ENCODE results near the gene IL1R1. TPM values are rescaled to one million over a fixed set of nuclear protein-coding genes. Genes with fewer than 3 reads are reported as not detected.

IL1R1 gene
- polyA plus RNA-seq, 4 donors = 2.9 to 36.7 (median 17.2) TPM

GRCh38 chr2:102200539-102200938, 58.0 kb downstream of the IL1R1 start:
- no peaks in the 10 kb centered on the region for H3K36me3 ChIP-seq (ENCODE audit: control insufficient read depth in 3 of 3, insufficient read depth in 2 of 3, low read depth in 1 of 3, low read length in 3 of 3)
- WGBS, 3 donors = 97 to 100% (median 100%) methylated on average over 1 of the region's 1 CpG
- H3K4me3 ChIP-seq (ENCODE audit: low read depth in 1 of 3, low read length in 3 of 3) = no peak overlapping the region
- no peaks in the 10 kb centered on the region for H3K4me1 ChIP-seq (ENCODE audit: control insufficient read depth in 3 of 3, insufficient read depth in 2 of 3, low read depth in 1 of 3, low read length in 2 of 3)
- H3K27me3 ChIP-seq (ENCODE audit: control insufficient read depth in 3 of 3, insufficient read depth in 3 of 3, low read length in 3 of 3) = no peaks in the 10 kb centered on the region
- no peak overlapping the region for H3K27ac ChIP-seq (ENCODE audit: low read depth in 1 of 3, low read length in 2 of 3)
- DNase-seq (no peak), FAIRE-seq (no peak)
- H3K9me3 ChIP-seq (ENCODE audit: control insufficient read depth in 2 of 2, insufficient read depth in 1 of 2, low read depth in 1 of 2, low read length in 1 of 2) = no peaks in the 10 kb centered on the region

- Histone ChIP-seq H3K4me1 (ENCODE audit: control insufficient read depth in 3 of 3, insufficient read depth in 2 of 3, low read depth in 1 of 3, low read length in 2 of 3) (no peaks in the 10 kb centered on the region), H3K9me3 (ENCODE audit: control insufficient read depth in 2 of 2, insufficient read depth in 1 of 2, low read depth in 1 of 2, low read length in 1 of 2) (no peaks in the 10 kb centered on the region), H3K27ac (ENCODE audit: low read depth in 1 of 3, low read length in 2 of 3) (no peak overlapping the region), H3K27me3 (ENCODE audit: control insufficient read depth in 3 of 3, insufficient read depth in 3 of 3, low read length in 3 of 3) (no peaks in the 10 kb centered on the region), H3K4me3 (ENCODE audit: low read depth in 1 of 3, low read length in 3 of 3) (no peak overlapping the region), H3K36me3 (ENCODE audit: control insufficient read depth in 3 of 3, insufficient read depth in 2 of 3, low read depth in 1 of 3, low read length in 3 of 3) (no peaks in the 10 kb centered on the region)
- no peak for DNase-seq
- FAIRE-seq = no peak
Observed at GRCh38 chr2:102204638-102205037, 62.1 kb downstream of the IL1R1 start.

GRCh38 chr2:102206666-102207341, 64.3 kb downstream of the IL1R1 start:
- FAIRE-seq = no peak
- H3K4me1 ChIP-seq (ENCODE audit: control insufficient read depth in 3 of 3, insufficient read depth in 2 of 3, low read depth in 1 of 3, low read length in 2 of 3) = no peaks in the 10 kb centered on the region
- no peaks in the 10 kb centered on the region for H3K27me3 ChIP-seq (ENCODE audit: control insufficient read depth in 3 of 3, insufficient read depth in 3 of 3, low read length in 3 of 3)
- no peaks in the 10 kb centered on the region for H3K36me3 ChIP-seq (ENCODE audit: control insufficient read depth in 3 of 3, insufficient read depth in 2 of 3, low read depth in 1 of 3, low read length in 3 of 3)
- no peaks in the 10 kb centered on the region for H3K9me3 ChIP-seq (ENCODE audit: control insufficient read depth in 2 of 2, insufficient read depth in 1 of 2, low read depth in 1 of 2, low read length in 1 of 2)
- 64 to 92% (median 83%) methylated on average over 5 of the region's 5 CpGs for WGBS, 3 donors
- H3K4me3 ChIP-seq (ENCODE audit: low read depth in 1 of 3, low read length in 3 of 3) = no peak overlapping the region
- no peak overlapping the region for H3K27ac ChIP-seq (ENCODE audit: low read depth in 1 of 3, low read length in 2 of 3)
- no peak for DNase-seq

- H3K27ac ChIP-seq (ENCODE audit: low read depth in 1 of 3, low read length in 2 of 3) = no peak overlapping the region
- H3K9me3 ChIP-seq (ENCODE audit: control insufficient read depth in 2 of 2, insufficient read depth in 1 of 2, low read depth in 1 of 2, low read length in 1 of 2) = no peaks in the 10 kb centered on the region
- DNase-seq (no peak), FAIRE-seq (no peak)
- no peaks in the 10 kb centered on the region for H3K36me3 ChIP-seq (ENCODE audit: control insufficient read depth in 3 of 3, insufficient read depth in 2 of 3, low read depth in 1 of 3, low read length in 3 of 3)
- no peaks in the 10 kb centered on the region for H3K4me1 ChIP-seq (ENCODE audit: control insufficient read depth in 3 of 3, insufficient read depth in 2 of 3, low read depth in 1 of 3, low read length in 2 of 3)
- no peaks in the 10 kb centered on the region for H3K27me3 ChIP-seq (ENCODE audit: control insufficient read depth in 3 of 3, insufficient read depth in 3 of 3, low read length in 3 of 3)
- no peak overlapping the region for H3K4me3 ChIP-seq (ENCODE audit: low read depth in 1 of 3, low read length in 3 of 3)
Observed at GRCh38 chr2:102208774-102209173, 66.2 kb downstream of the IL1R1 start.

GRCh38 chr2:102209474-102209873, 66.9 kb downstream of the IL1R1 start:
- no peak for FAIRE-seq
- Histone ChIP-seq H3K4me1 (ENCODE audit: control insufficient read depth in 3 of 3, insufficient read depth in 2 of 3, low read depth in 1 of 3, low read length in 2 of 3) (no peaks in the 10 kb centered on the region), H3K36me3 (ENCODE audit: control insufficient read depth in 3 of 3, insufficient read depth in 2 of 3, low read depth in 1 of 3, low read length in 3 of 3) (no peaks in the 10 kb centered on the region), H3K9me3 (ENCODE audit: control insufficient read depth in 2 of 2, insufficient read depth in 1 of 2, low read depth in 1 of 2, low read length in 1 of 2) (no peaks in the 10 kb centered on the region), H3K27ac (ENCODE audit: low read depth in 1 of 3, low read length in 2 of 3) (no peak overlapping the region), H3K27me3 (ENCODE audit: control insufficient read depth in 3 of 3, insufficient read depth in 3 of 3, low read length in 3 of 3) (no peaks in the 10 kb centered on the region), H3K4me3 (ENCODE audit: low read depth in 1 of 3, low read length in 3 of 3) (no peak overlapping the region)
- no peak for DNase-seq
- WGBS, 3 donors = 15 to 55% (median 31%) methylated on average over 1 of the region's 1 CpG

GRCh38 chr2:102217032-102217431, 74.5 kb downstream of the IL1R1 start:
- Histone ChIP-seq H3K27ac (ENCODE audit: low read depth in 1 of 3, low read length in 2 of 3) (no peak overlapping the region), H3K27me3 (ENCODE audit: control insufficient read depth in 3 of 3, insufficient read depth in 3 of 3, low read length in 3 of 3) (no peaks in the 10 kb centered on the region), H3K4me1 (ENCODE audit: control insufficient read depth in 3 of 3, insufficient read depth in 2 of 3, low read depth in 1 of 3, low read length in 2 of 3) (no peaks in the 10 kb centered on the region), H3K36me3 (ENCODE audit: control insufficient read depth in 3 of 3, insufficient read depth in 2 of 3, low read depth in 1 of 3, low read length in 3 of 3) (peaks cover 0 to 5% (median 0%) of the 10 kb centered on the region in 3 donors), H3K9me3 (ENCODE audit: control insufficient read depth in 2 of 2, insufficient read depth in 1 of 2, low read depth in 1 of 2, low read length in 1 of 2) (peaks cover 0 to 6% of the 10 kb centered on the region in 2 donors), H3K4me3 (ENCODE audit: low read depth in 1 of 3, low read length in 3 of 3) (no peak overlapping the region)
- FAIRE-seq = no peak
- DNase-seq = no peak

GRCh38 chr2:102224824-102225739, 82.5 kb downstream of the IL1R1 start:
- Histone ChIP-seq H3K27ac (ENCODE audit: low read depth in 1 of 3, low read length in 2 of 3) (no peak overlapping the region), H3K4me3 (ENCODE audit: low read depth in 1 of 3, low read length in 3 of 3) (no peak overlapping the region)
- no peak for FAIRE-seq

GRCh38 chr2:102226171-102226570, 83.6 kb downstream of the IL1R1 start:
- Histone ChIP-seq H3K4me3 (ENCODE audit: low read depth in 1 of 3, low read length in 3 of 3) (no peak overlapping the region), H3K9me3 (ENCODE audit: control insufficient read depth in 2 of 2, insufficient read depth in 1 of 2, low read depth in 1 of 2, low read length in 1 of 2) (no peaks in the 10 kb centered on the region), H3K4me1 (ENCODE audit: control insufficient read depth in 3 of 3, insufficient read depth in 2 of 3, low read depth in 1 of 3, low read length in 2 of 3) (peaks cover 0 to 5% (median 0%) of the 10 kb centered on the region in 3 donors), H3K27me3 (ENCODE audit: control insufficient read depth in 3 of 3, insufficient read depth in 3 of 3, low read length in 3 of 3) (no peaks in the 10 kb centered on the region), H3K36me3 (ENCODE audit: control insufficient read depth in 3 of 3, insufficient read depth in 2 of 3, low read depth in 1 of 3, low read length in 3 of 3) (peaks cover 0 to 2% (median 0%) of the 10 kb centered on the region in 3 donors), H3K27ac (ENCODE audit: low read depth in 1 of 3, low read length in 2 of 3) (peak overlapping the region in 1 of 3 donors; percentile 86)
- no peak for DNase-seq
- no peak for FAIRE-seq
- 84 to 88% (median 86%) methylated on average over 6 of the region's 6 CpGs for WGBS, 3 donors

More at GRCh38 chr2:102224824-102225739, 82.5 kb downstream of the IL1R1 start:
- DNase-seq = no peak
- Histone ChIP-seq H3K4me1 (ENCODE audit: control insufficient read depth in 3 of 3, insufficient read depth in 2 of 3, low read depth in 1 of 3, low read length in 2 of 3) (peaks cover 0 to 5% (median 0%) of the 10 kb centered on the region in 3 donors), H3K27me3 (ENCODE audit: control insufficient read depth in 3 of 3, insufficient read depth in 3 of 3, low read length in 3 of 3) (no peaks in the 10 kb centered on the region), H3K9me3 (ENCODE audit: control insufficient read depth in 2 of 2, insufficient read depth in 1 of 2, low read depth in 1 of 2, low read length in 1 of 2) (no peaks in the 10 kb centered on the region), H3K36me3 (ENCODE audit: control insufficient read depth in 3 of 3, insufficient read depth in 2 of 3, low read depth in 1 of 3, low read length in 3 of 3) (peaks cover 0 to 5% (median 0%) of the 10 kb centered on the region in 3 donors)
- 66 to 84% (median 81%) methylated on average over 8 of the region's 8 CpGs for WGBS, 3 donors
